NCI-H510A treated with DMSO at 0.1 percent for 48 hours (cell line): Measurements from ENCODE around the gene EMILIN1.

ENCODE experiments used
- DNase-seq: peaks from one replicate; lab custom pipeline; 2025; lab: John Stamatoyannopoulos, UW

The EMILIN1 gene

GRCh38 chr2:27078267-27079194 is at the start of gene EMILIN1:
TSS of gene EMILIN1 (plus strand) at chr2:27078615. CDS start at chr2:27079066, 451 bp downstream.
- no peak for DNase-seq

- no peak for DNase-seq
These were observed 49.4 kb upstream of the EMILIN1 start for GRCh38 chr2:27029051-27029450.

GRCh38 chr2:27032495-27033252 is 45.7 kb upstream of the EMILIN1 start, which contains the start of gene TMEM214:
TSS of gene TMEM214 (plus strand) at chr2:27032965. CDS start at chr2:27033016, 51 bp downstream.
- peak; percentile 82 for DNase-seq

GRCh38 chr2:27033253-27033852 is 45.1 kb upstream of the EMILIN1 start:
- DNase-seq = no peak

- no peak for DNase-seq
These were observed 40.4 kb upstream of the EMILIN1 start for GRCh38 chr2:27038012-27038411.

GRCh38 chr2:27038631-27039339 is 39.6 kb upstream of the EMILIN1 start:
- no peak for DNase-seq

- DNase-seq = no peak
These were observed 39.0 kb upstream of the EMILIN1 start for GRCh38 chr2:27039426-27039825.

GRCh38 chr2:27039871-27040270 is 38.5 kb upstream of the EMILIN1 start:
- no peak for DNase-seq

- no peak for DNase-seq
These were observed 38.1 kb upstream of the EMILIN1 start for GRCh38 chr2:27040282-27040681.

GRCh38 chr2:27041752-27042151 is 36.7 kb upstream of the EMILIN1 start:
- no peak for DNase-seq

GRCh38 chr2:27042159-27042661 is 36.2 kb upstream of the EMILIN1 start:
- DNase-seq = peak; percentile 46

- no peak for DNase-seq
These were observed 35.3 kb upstream of the EMILIN1 start for GRCh38 chr2:27042985-27043634.

GRCh38 chr2:27049422-27050280 is 28.8 kb upstream of the EMILIN1 start:
- DNase-seq = no peak

GRCh38 chr2:27050281-27050995 is 28.0 kb upstream of the EMILIN1 start:
- peak; percentile 93 for DNase-seq

GRCh38 chr2:27050996-27051901 is 27.2 kb upstream of the EMILIN1 start, which contains the start of gene AGBL5:
TSS of gene AGBL5 (plus strand) at chr2:27051668. CDS start at chr2:27052959, 1,291 bp downstream.
- peak; percentile 91 for DNase-seq

- DNase-seq = no peak
These were observed 26.3 kb upstream of the EMILIN1 start for GRCh38 chr2:27051902-27052645.

GRCh38 chr2:27053321-27053720 is 25.1 kb upstream of the EMILIN1 start:
- DNase-seq = no peak
